Keratinocyte (primary cell): ENCODE results near the gene LRRD1. TPM values are rescaled to one million over a fixed set of nuclear protein-coding genes. Genes with fewer than 3 reads are reported as not detected.

Experiments used
- DNase-seq: peaks from one replicate; pipeline ENCODE4 v3.0.0-alpha.2; 2011; ENCODE audit warnings: low read depth, missing footprints, low spot score
- FAIRE-seq: peaks from 2 replicates; lab custom pipeline; 2011; peaks lifted over from hg19 to GRCh38; lab: Jason Lieb, UNC
- H2AFZ ChIP-seq: 2 replicates; pipeline ENCODE4 v1.6.0; 2012; ENCODE audit warnings: low read length, control low read depth, inconsistent platforms; ENCODE audit not compliant: control insufficient read depth
- H3K27ac ChIP-seq: 2 replicates; pipeline ENCODE4 v1.5.1; 2011; ENCODE audit warnings: low read length; ENCODE audit not compliant: control insufficient read depth, insufficient read depth
- H3K27me3 ChIP-seq: 3 replicates; pipeline ENCODE4 v1.6.0; 2011; ENCODE audit warnings: low read length; ENCODE audit not compliant: control insufficient read depth, insufficient read depth; ENCODE audit errors: extremely low read depth
- H3K36me3 ChIP-seq, 2 experiments: 2 replicates in 1 of 2; 3 replicates in 1 of 2; pipeline ENCODE4 v1.5.1; 2011; ENCODE audit warnings: low read length in 2 of 2, mild to moderate bottlenecking in 1 of 2; ENCODE audit not compliant: control insufficient read depth in 2 of 2, insufficient read depth in 2 of 2; ENCODE audit errors: extremely low read depth in 1 of 2
- H3K4me1 ChIP-seq: 3 replicates; pipeline ENCODE4 v1.5.1; 2011; ENCODE audit warnings: low read length; ENCODE audit not compliant: control insufficient read depth, insufficient read depth; ENCODE audit errors: extremely low read depth
- H3K4me2 ChIP-seq: 3 replicates; pipeline ENCODE4 v1.6.0; 2011; ENCODE audit warnings: low read depth, low read length; ENCODE audit not compliant: control insufficient read depth, insufficient read depth; ENCODE audit errors: extremely low read depth
- H3K4me3 ChIP-seq, 3 experiments: fragments of 200-600 bp in 1 of 3; sonication (generic) in 1 of 3; 2 replicates in 2 of 3; 3 replicates in 1 of 3; pipeline ENCODE4 v1.5.1; 2011 to 2016; ENCODE audit warnings: low read length in 3 of 3, mild to moderate bottlenecking in 3 of 3, control low read depth in 2 of 3, inconsistent platforms in 1 of 3, low read depth in 1 of 3, mixed read lengths in 1 of 3, mixed run types in 1 of 3, moderate library complexity in 1 of 3; ENCODE audit not compliant: control insufficient read depth in 2 of 3, insufficient read depth in 2 of 3; ENCODE audit errors: extremely low read depth in 1 of 3
- H3K79me2 ChIP-seq: 2 replicates; pipeline ENCODE4 v1.6.0; 2012; ENCODE audit warnings: low read length; ENCODE audit not compliant: control insufficient read depth, insufficient read depth
- H3K9ac ChIP-seq: 3 replicates; pipeline ENCODE4 v1.6.0; 2011; ENCODE audit warnings: low read length; ENCODE audit not compliant: control insufficient read depth, insufficient read depth; ENCODE audit errors: extremely low read depth
- H3K9me1 ChIP-seq: 3 replicates; pipeline ENCODE4 v1.6.0; 2011; ENCODE audit warnings: low read length; ENCODE audit not compliant: control insufficient read depth, insufficient read depth; ENCODE audit errors: extremely low read depth
- H3K9me3 ChIP-seq: 2 replicates; pipeline ENCODE4 v1.5.1; 2012; ENCODE audit warnings: low read depth, low read length; ENCODE audit not compliant: control insufficient read depth
- H4K20me1 ChIP-seq: 3 replicates; pipeline ENCODE4 v1.6.0; 2011; ENCODE audit warnings: low read length; ENCODE audit not compliant: control insufficient read depth, insufficient read depth; ENCODE audit errors: extremely low read depth
- CTCF ChIP-seq, 3 experiments: IDR thresholded peaks in 1 of 3; conservative IDR thresholded peaks in 1 of 3; optimal IDR thresholded peaks in 1 of 3; 2 replicates in 2 of 3; 3 replicates in 1 of 3; pipeline versions ENCODE3 to v1.5.1; 2011; ENCODE audit warnings: low read length in 3 of 3, mild to moderate bottlenecking in 3 of 3, moderate library complexity in 2 of 3, control low read depth in 1 of 3, inconsistent platforms in 1 of 3; ENCODE audit not compliant: insufficient read depth in 2 of 3; ENCODE audit errors: extremely low read depth in 1 of 3
- EZH2 ChIP-seq: IDR thresholded peaks from one replicate; pipeline ENCODE4 v1.6.1; 2012; ENCODE audit warnings: inconsistent platforms, mild to moderate bottlenecking, low read length, moderate library complexity
- dilution Hi-C: fragments of 300-500 bp; cut with MboI; formaldehyde crosslinking; loops from one replicate; pipeline ENCODE4 v1.7.0; 2020; ENCODE audit warnings: low sequenced_read_pairs; ENCODE audit not compliant: extremely low pct_ligation_motif_present
- polyA plus RNA-seq, 5 experiments: library from polyadenylated mRNA; depleted of rRNA in 3 of 5; stranded (reverse) in 3 of 5; stranded (forward) in 1 of 5; unstranded in 1 of 5; fragments of >200 nt; gene quantifications; 1 replicate in 1 of 5; 2 replicates in 3 of 5; 3 replicates in 1 of 5; pipeline versions ENCODE4 v1.2.1 to v1.2.3, GENCODE V29; 2011 to 2012; ENCODE audit warnings: missing spikeins in 2 of 5, low read depth in 1 of 5, low replicate concordance in 1 of 5

The LRRD1 gene
- polyA plus RNA-seq, 1 donor (not counting 4 experiments of a cell fraction or from before 2014, with no cell fraction given): 0.04 TPM

DNA sequence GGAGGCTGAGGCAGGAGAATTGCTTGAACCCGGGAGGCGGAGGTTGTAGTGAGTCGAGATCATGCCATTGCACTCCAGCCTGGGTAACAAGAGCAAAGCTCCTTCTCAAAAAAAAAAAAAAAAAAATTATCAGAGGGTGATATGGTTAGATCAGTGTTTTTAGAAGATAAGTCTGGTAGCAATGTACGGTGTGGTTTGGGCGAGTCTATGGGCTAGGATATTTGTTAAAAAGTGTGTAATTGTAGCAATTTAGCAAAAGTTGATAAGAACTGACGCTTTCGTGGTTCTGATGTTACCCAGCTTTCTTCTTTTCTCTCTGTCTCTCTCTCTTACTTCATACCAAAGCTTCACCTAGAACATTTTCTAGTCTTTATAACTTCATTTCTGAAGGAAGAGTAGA lies 37.8 kb downstream of the LRRD1 start:
- Histone ChIP-seq H3K9me1 (no peaks in the 10 kb centered on the region), H3K36me3 (no peaks in the 10 kb centered on the region), H3K27me3 (no peaks in the 10 kb centered on the region), H4K20me1 (no peaks in the 10 kb centered on the region), H3K27ac (no peak overlapping the region), H3K4me1 (no peaks in the 10 kb centered on the region), H3K9me3 (no peaks in the 10 kb centered on the region), H3K9ac (no peak overlapping the region), H3K79me2 (no peaks in the 10 kb centered on the region), H3K4me3 (no peak overlapping the region), H3K4me2 (no peak overlapping the region), H2AFZ (no peak overlapping the region)
- FAIRE-seq (no peak), DNase-seq (no peak)
- TF ChIP-seq EZH2 (no peak), CTCF (optimal IDR thresholded peaks at IDR 0.05 in 1 of 3, IDR thresholded peaks at IDR 0.05 in 1 of 3, conservative IDR thresholded peaks at IDR 0.05 in 1 of 3; ENCODE audit: extremely low read depth in 1 of 3, insufficient read depth in 2 of 3, low read length in 3 of 3) (no peak)
- dilution Hi-C loops: no loop called here

DNA sequence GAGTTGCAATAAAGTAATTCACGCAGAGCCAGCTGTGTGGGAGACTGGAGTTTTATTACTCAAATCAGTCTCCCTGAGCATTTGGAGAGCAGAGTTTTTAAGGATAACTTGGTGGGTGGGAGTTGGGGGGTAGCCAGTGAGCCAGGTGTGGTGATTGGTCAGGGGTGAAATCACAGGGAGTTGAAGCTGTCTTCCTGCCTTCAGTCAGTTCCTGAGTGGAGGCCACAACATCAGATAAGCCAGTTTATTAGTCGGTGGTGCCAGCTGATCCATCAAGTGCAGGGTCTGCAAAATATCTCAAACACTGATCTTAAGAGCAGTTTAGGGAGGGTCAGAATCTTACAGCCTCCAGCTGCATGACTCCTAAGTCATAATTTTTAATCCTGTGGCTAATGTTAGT lies 41.4 kb downstream of the LRRD1 start:
- Histone ChIP-seq H3K27me3 (no peaks in the 10 kb centered on the region), H3K9me3 (no peaks in the 10 kb centered on the region), H3K27ac (no peak overlapping the region), H3K4me2 (no peak overlapping the region), H3K9me1 (no peaks in the 10 kb centered on the region), H3K4me3 (no peak overlapping the region), H3K4me1 (peaks cover 2% of the 10 kb centered on the region), H4K20me1 (peaks cover 8% of the 10 kb centered on the region), H3K36me3 (no peaks in the 10 kb centered on the region), H3K79me2 (peaks cover 18% of the 10 kb centered on the region), H2AFZ (no peak overlapping the region), H3K9ac (no peak overlapping the region)
- TF ChIP-seq EZH2: no peak
- TF ChIP-seq CTCF (optimal IDR thresholded peaks at IDR 0.05 in 1 of 3, IDR thresholded peaks at IDR 0.05 in 1 of 3, conservative IDR thresholded peaks at IDR 0.05 in 1 of 3; ENCODE audit: extremely low read depth in 1 of 3, insufficient read depth in 2 of 3, low read length in 3 of 3): no peak
- DNase-seq (no peak), FAIRE-seq (no peak)
- dilution Hi-C loops: no loop called here
